H9 (cell line): ENCODE results near the gene WFDC12. TPM values are rescaled to one million over a fixed set of nuclear protein-coding genes. Genes with fewer than 3 reads are reported as not detected.
A peak's percentile ranks its signal among the peaks of the same experiment; 100 is the strongest.

Source experiments
- DNase-seq: peaks from one replicate; pipeline ENCODE4 v3.0.0-alpha.2; 2017
- H2AFZ ChIP-seq: one replicate; pipeline ENCODE4 v1.6.1; 2013; ENCODE audit warnings: mild to moderate bottlenecking, low read length, control low read depth, moderate library complexity
- H2AK5ac ChIP-seq: 2 replicates; pipeline ENCODE4 v1.6.1; 2013; ENCODE audit warnings: low read length, control low read depth, mixed read lengths; ENCODE audit not compliant: insufficient read length
- H2BK120ac ChIP-seq: one replicate; pipeline ENCODE4 v1.6.1; 2013; ENCODE audit warnings: low read depth, mild to moderate bottlenecking, low read length, control low read depth, inconsistent platforms; ENCODE audit not compliant: poor library complexity, severe bottlenecking
- H2BK12ac ChIP-seq: 2 replicates; pipeline ENCODE4 v1.6.1; 2013; ENCODE audit warnings: low read length, control low read depth, mixed read lengths, low read depth; ENCODE audit not compliant: insufficient read length
- H2BK15ac ChIP-seq: 2 replicates; pipeline ENCODE4 v1.6.1; 2013; ENCODE audit warnings: low read depth, low read length, control low read depth
- H2BK20ac ChIP-seq: one replicate; pipeline ENCODE4 v1.6.1; 2013; ENCODE audit warnings: low read depth, mild to moderate bottlenecking, low read length, control low read depth, inconsistent platforms; ENCODE audit not compliant: poor library complexity, severe bottlenecking
- H2BK5ac ChIP-seq: 2 replicates; pipeline ENCODE4 v1.6.1; 2013; ENCODE audit warnings: low read length, control low read depth, mixed read lengths; ENCODE audit not compliant: insufficient read length
- H3K14ac ChIP-seq: 2 replicates; pipeline ENCODE4 v1.6.1; 2013; ENCODE audit warnings: low read length, control low read depth; ENCODE audit not compliant: insufficient read depth
- H3K18ac ChIP-seq: 2 replicates; pipeline ENCODE4 v1.6.1; 2013; ENCODE audit warnings: low read depth, mild to moderate bottlenecking, mixed read lengths, low read length, control low read depth; ENCODE audit not compliant: insufficient read length
- H3K23ac ChIP-seq: 2 replicates; pipeline ENCODE4 v1.6.1; 2013; ENCODE audit warnings: low read length, control low read depth, mixed read lengths, low read depth; ENCODE audit not compliant: insufficient read length
- H3K23me2 ChIP-seq: 2 replicates; pipeline ENCODE4 v1.6.1; 2013; ENCODE audit warnings: low read depth, mild to moderate bottlenecking, mixed read lengths, low read length, control low read depth; ENCODE audit not compliant: insufficient read length, poor library complexity, severe bottlenecking
- H3K27ac ChIP-seq: 2 replicates; pipeline ENCODE4 v1.5.1; 2013; ENCODE audit warnings: low read length, control low read depth, mixed read lengths, low read depth; ENCODE audit not compliant: insufficient read length
- H3K27me3 ChIP-seq: 2 replicates; pipeline ENCODE4 v1.6.1; 2013; ENCODE audit warnings: low read length, control low read depth, inconsistent platforms; ENCODE audit not compliant: insufficient read depth
- H3K4ac ChIP-seq: 2 replicates; pipeline ENCODE4 v1.6.1; 2013; ENCODE audit warnings: low read depth, mild to moderate bottlenecking, control low read depth, inconsistent platforms, low read length, moderate library complexity
- H3K4me1 ChIP-seq: 2 replicates; pipeline ENCODE4 v1.6.1; 2013; ENCODE audit warnings: low read length, control low read depth, inconsistent platforms; ENCODE audit not compliant: insufficient read depth
- H3K4me2 ChIP-seq: 2 replicates; pipeline ENCODE4 v1.6.1; 2013; ENCODE audit warnings: low read length, control low read depth, mixed read lengths; ENCODE audit not compliant: insufficient read length, insufficient read depth
- H3K56ac ChIP-seq: 2 replicates; pipeline ENCODE4 v1.6.1; 2013; ENCODE audit warnings: low read depth, mild to moderate bottlenecking, mixed read lengths, low read length, control low read depth; ENCODE audit not compliant: insufficient read length
- H3K79me1 ChIP-seq: 2 replicates; pipeline ENCODE4 v1.6.1; 2013; ENCODE audit warnings: low read depth, mild to moderate bottlenecking, moderate library complexity, low read length, control low read depth, inconsistent platforms; ENCODE audit not compliant: insufficient read depth, poor library complexity, severe bottlenecking
- H3K79me2 ChIP-seq: 2 replicates; pipeline ENCODE4 v1.6.1; 2013; ENCODE audit warnings: low read length, control low read depth, inconsistent platforms; ENCODE audit not compliant: insufficient read depth
- H3K9ac ChIP-seq: 2 replicates; pipeline ENCODE4 v1.6.1; 2013; ENCODE audit warnings: low read length, control low read depth, mixed read lengths; ENCODE audit not compliant: insufficient read length; ENCODE audit errors: extremely low read depth
- H3K9me3 ChIP-seq: one replicate; pipeline ENCODE4 v1.6.1; 2013; ENCODE audit warnings: low read depth, low read length, inconsistent platforms; ENCODE audit not compliant: control insufficient read depth
- H3T11ph ChIP-seq: one replicate; pipeline ENCODE4 v1.6.1; 2013; ENCODE audit warnings: mild to moderate bottlenecking, low read length, control low read depth, inconsistent platforms
- H4K20me1 ChIP-seq: one replicate; pipeline ENCODE4 v1.6.1; 2013; ENCODE audit not compliant: control insufficient read depth, insufficient read length, insufficient read depth
- H4K5ac ChIP-seq: 2 replicates; pipeline ENCODE4 v1.6.1; 2013; ENCODE audit warnings: low read depth, mild to moderate bottlenecking, mixed read lengths, low read length, control low read depth; ENCODE audit not compliant: insufficient read length
- H4K8ac ChIP-seq: replicated peaks from 2 replicates; pipeline ENCODE4 v1.6.1; 2013; ENCODE audit warnings: low read length, control low read depth, mixed read lengths, low read depth; ENCODE audit not compliant: insufficient read length
- H4K91ac ChIP-seq: 2 replicates; pipeline ENCODE4 v1.6.1; 2013; ENCODE audit warnings: low read depth, mild to moderate bottlenecking, moderate library complexity, mixed read lengths, low read length, control low read depth; ENCODE audit not compliant: insufficient read length
- H3K27ac Mint-ChIP-seq, 3 experiments: 2 replicates in 2 of 3; 3 replicates in 1 of 3; pipeline ENCODE4 v1.8.0; 2020 to 2021; ENCODE audit warnings: mixed read lengths in 3 of 3, mild to moderate bottlenecking in 1 of 3, moderate library complexity in 1 of 3
- H3K27me3 Mint-ChIP-seq: 2 replicates; pipeline ENCODE4 v1.8.0; 2021; ENCODE audit warnings: low read depth, mild to moderate bottlenecking, moderate library complexity, mixed read lengths
- H3K36me3 Mint-ChIP-seq, 3 experiments: 2 replicates in 2 of 3; 3 replicates in 1 of 3; pipeline ENCODE4 v1.8.0; 2020 to 2021; ENCODE audit warnings: low read depth in 3 of 3, mixed read lengths in 3 of 3; ENCODE audit not compliant: insufficient read depth in 1 of 3
- H3K4me1 Mint-ChIP-seq, 2 experiments: 2 replicates each; pipeline ENCODE4 v1.8.0; 2020; ENCODE audit warnings: mixed read lengths in 2 of 2
- H3K4me3 Mint-ChIP-seq, 2 experiments: 2 replicates in 1 of 2; 3 replicates in 1 of 2; pipeline ENCODE4 v1.8.0; 2020 to 2021; ENCODE audit warnings: mild to moderate bottlenecking in 2 of 2, mixed read lengths in 2 of 2, moderate library complexity in 1 of 2
- H3K9me3 Mint-ChIP-seq, 2 experiments: 2 replicates in 1 of 2; 3 replicates in 1 of 2; pipeline ENCODE4 v1.8.0; 2020; ENCODE audit warnings: mild to moderate bottlenecking in 2 of 2, mixed read lengths in 2 of 2, moderate library complexity in 1 of 2
- WGBS: extraction: QIAGEN DNeasy Blood & Tissue Kit; methylation state at CpG from one replicate; pipeline ENCODE4 v1.1.7; 2013; ENCODE audit warnings: missing lambda C conversion rate, low lambda C conversion rate, mixed read lengths; ENCODE audit not compliant: insufficient read length; ENCODE audit errors: extremely low coverage; 5-methylcytosine and 5-hydroxymethylcytosine counted together
- total RNA-seq: library from RNA; stranded (reverse); gene quantifications from 2 replicates; pipeline ENCODE4 v1.2.1, GENCODE V29; 2021
- TF ChIP-seq, protein P1 (sequence below): fragments of 200-600 bp; sonication (generic); conservative IDR thresholded peaks from 3 replicates; pipeline ENCODE4 v1.8.0; 2021; ENCODE audit warnings: antibody characterized with exemption, mild to moderate bottlenecking

Gene WFDC12
- total RNA-seq, 1 experiment from 2014 or later = not detected

DNA sequence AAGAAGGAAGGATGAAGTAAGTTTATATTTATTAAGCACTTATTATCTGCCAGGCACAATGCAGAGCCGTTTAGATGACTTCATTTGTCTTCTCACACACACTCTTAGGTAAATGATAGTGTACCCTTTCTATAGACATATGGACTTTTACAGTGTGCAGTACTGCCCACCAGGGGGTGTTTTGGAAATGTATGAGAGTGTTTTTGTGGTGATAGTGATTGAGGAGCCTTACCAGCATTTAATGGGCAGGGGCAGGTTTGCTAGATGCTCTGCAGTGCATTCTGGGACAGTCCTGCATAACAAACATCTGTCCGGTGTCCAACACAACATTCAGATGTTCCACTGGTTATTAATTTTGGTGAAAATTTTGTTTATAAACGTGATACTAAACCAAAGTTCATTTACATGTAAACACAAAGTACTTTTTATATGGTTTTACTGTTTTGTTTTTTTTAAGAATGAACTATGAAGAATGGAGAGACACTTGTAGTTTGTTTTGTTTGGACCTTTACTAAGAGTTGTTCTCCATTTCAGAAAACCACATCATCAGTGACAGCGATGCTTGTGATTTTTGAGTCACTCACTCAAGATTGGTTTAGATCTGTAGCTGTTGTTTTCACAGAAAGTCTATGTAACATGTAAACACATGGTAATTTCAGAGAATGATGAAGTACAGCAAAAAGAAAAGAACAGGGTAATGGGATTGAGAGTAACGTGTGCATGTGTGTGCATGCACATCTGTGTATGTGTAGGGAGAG lies 43.2 kb downstream of the WFDC12 start:
- no peaks in the 10 kb centered on the region for H3K27me3 ChIP-seq
- no peak overlapping the region for H2BK15ac ChIP-seq
- H3K18ac ChIP-seq = no peak overlapping the region
- H2AK5ac ChIP-seq = no peak overlapping the region
- Mint-ChIP-seq H3K9me3 (peaks cover 5 to 10% of the 10 kb centered on the region in 2 experiments; a peak in 4 of 5 replicates), H3K27ac (no peak overlapping the region), H3K27me3 (no peaks in the 10 kb centered on the region), H3K4me3 (no peak overlapping the region), H3K4me1 (peaks cover 12 to 13% of the 10 kb centered on the region in 2 experiments), H3K36me3 (peaks cover 22 to 59% (median 36%) of the 10 kb centered on the region in 3 experiments)
- no peak overlapping the region for H2BK120ac ChIP-seq
- H3K4ac ChIP-seq = no peak overlapping the region
- WGBS = no CpG with 5 or more reads among the region's 5 CpGs
- no peak overlapping the region for H3K56ac ChIP-seq
- no peak overlapping the region for H3K4me2 ChIP-seq
- H2BK20ac ChIP-seq = no peak overlapping the region
- no peaks in the 10 kb centered on the region for H3K79me2 ChIP-seq
- peaks cover 7% of the 10 kb centered on the region; the same call in 1 of the 2 replicates for H3K4me1 ChIP-seq
- H4K91ac ChIP-seq = no peak overlapping the region
- H4K5ac ChIP-seq = no peak overlapping the region
- no peaks in the 10 kb centered on the region for H3K79me1 ChIP-seq
- H3K14ac ChIP-seq = no peak overlapping the region
- no peak overlapping the region for H3K27ac ChIP-seq
- H2AFZ ChIP-seq = no peak overlapping the region
- TF ChIP-seq, protein P1, sequence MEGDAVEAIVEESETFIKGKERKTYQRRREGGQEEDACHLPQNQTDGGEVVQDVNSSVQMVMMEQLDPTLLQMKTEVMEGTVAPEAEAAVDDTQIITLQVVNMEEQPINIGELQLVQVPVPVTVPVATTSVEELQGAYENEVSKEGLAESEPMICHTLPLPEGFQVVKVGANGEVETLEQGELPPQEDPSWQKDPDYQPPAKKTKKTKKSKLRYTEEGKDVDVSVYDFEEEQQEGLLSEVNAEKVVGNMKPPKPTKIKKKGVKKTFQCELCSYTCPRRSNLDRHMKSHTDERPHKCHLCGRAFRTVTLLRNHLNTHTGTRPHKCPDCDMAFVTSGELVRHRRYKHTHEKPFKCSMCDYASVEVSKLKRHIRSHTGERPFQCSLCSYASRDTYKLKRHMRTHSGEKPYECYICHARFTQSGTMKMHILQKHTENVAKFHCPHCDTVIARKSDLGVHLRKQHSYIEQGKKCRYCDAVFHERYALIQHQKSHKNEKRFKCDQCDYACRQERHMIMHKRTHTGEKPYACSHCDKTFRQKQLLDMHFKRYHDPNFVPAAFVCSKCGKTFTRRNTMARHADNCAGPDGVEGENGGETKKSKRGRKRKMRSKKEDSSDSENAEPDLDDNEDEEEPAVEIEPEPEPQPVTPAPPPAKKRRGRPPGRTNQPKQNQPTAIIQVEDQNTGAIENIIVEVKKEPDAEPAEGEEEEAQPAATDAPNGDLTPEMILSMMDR = peak; percentile 23; the same call in 2 of the 3 replicates
- no peak overlapping the region for H4K8ac ChIP-seq
- H4K20me1 ChIP-seq = no peaks in the 10 kb centered on the region
- no peak overlapping the region for H3K23ac ChIP-seq
- H3K23me2 ChIP-seq = no peaks in the 10 kb centered on the region
- no peak for DNase-seq
- peaks cover 6% of the 10 kb centered on the region for H3K9me3 ChIP-seq
- H3K9ac ChIP-seq = no peak overlapping the region
- no peak overlapping the region for H2BK12ac ChIP-seq
- H2BK5ac ChIP-seq = no peak overlapping the region
- no peak overlapping the region for H3T11ph ChIP-seq
